ENCODE measurements around the gene KRT37.

DNA sequence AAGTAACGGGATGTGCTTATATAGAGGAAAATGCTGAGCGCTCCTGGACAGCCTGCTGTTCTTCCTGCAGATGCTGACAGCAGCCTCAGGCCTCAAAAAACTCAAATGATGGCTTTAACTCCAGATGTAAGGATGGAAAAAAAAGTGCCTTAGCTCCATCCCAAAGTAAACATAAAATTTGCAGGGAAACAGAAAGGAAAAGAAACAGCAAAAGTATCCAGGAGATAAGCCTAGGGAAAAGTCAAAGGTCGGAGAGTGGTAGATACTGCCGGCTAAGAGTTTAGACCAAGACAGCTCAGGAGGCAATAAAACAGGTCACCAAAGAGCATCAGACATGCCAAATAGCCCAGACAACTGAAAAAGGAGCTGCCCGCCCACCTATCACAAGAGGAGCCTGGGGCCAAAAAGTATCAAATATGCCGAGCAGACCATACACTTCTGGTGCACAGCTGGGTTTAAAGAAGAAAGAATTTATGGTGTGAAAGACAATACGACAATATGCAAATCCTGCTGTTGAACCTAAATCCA, 33.9 kb downstream of the KRT37 start:
- TF ChIP-seq HDGF (IDR thresholded peaks at IDR 0.05; ENCODE audit: borderline replicate concordance) (no peak), TARDBP (IDR thresholded peaks at IDR 0.05) (no peak), FOXA1 (IDR thresholded peaks at IDR 0.05) (no peak), FOXM1 (IDR thresholded peaks at IDR 0.05; ENCODE audit: borderline replicate concordance) (no peak), SP1 (IDR thresholded peaks at IDR 0.05) (no peak), ELF4 (IDR thresholded peaks at IDR 0.05) (no peak), BHLHE40 (IDR thresholded peaks at IDR 0.05; ENCODE audit: borderline replicate concordance) (no peak), ARNT (IDR thresholded peaks at IDR 0.05) (no peak)
